PC-9 (cell line): Measurements from ENCODE around the gene NDE1.

Source experiments
- EZH2 ChIP-seq: fragments of 200-600 bp; sonication (generic); IDR thresholded peaks from 2 replicates; pipeline ENCODE4 v1.8.0; 2017; ENCODE audit warnings: antibody characterized with exemption, low read depth
- TF ChIP-seq, protein P1 (sequence below): fragments of 200-600 bp; sonication (generic); conservative IDR thresholded peaks from 2 replicates; pipeline ENCODE4 v1.6.1; 2017; ENCODE audit warnings: mixed run types, antibody characterized with exemption, mild to moderate bottlenecking, moderate library complexity

DNA sequence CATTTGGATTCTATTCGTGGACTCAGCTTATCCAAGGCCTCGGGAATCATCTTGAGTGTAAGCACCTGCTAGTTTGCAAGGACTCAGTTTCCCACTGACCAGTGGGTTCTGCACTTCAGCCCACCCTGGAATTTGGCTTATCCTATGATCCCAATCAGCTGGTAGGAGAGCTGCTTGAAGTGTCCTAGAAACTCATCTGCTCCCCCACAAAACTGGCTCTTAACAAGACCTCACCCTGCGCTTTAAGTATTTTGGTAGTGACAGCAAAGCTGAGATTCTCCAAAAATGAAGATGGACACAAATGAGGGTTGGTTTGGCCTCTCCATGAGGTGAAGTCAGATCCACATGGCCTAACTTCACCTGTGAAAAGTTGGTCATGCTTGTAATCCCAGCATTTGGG is 57.3 kb downstream of the NDE1 start:
- TF ChIP-seq, protein P1, sequence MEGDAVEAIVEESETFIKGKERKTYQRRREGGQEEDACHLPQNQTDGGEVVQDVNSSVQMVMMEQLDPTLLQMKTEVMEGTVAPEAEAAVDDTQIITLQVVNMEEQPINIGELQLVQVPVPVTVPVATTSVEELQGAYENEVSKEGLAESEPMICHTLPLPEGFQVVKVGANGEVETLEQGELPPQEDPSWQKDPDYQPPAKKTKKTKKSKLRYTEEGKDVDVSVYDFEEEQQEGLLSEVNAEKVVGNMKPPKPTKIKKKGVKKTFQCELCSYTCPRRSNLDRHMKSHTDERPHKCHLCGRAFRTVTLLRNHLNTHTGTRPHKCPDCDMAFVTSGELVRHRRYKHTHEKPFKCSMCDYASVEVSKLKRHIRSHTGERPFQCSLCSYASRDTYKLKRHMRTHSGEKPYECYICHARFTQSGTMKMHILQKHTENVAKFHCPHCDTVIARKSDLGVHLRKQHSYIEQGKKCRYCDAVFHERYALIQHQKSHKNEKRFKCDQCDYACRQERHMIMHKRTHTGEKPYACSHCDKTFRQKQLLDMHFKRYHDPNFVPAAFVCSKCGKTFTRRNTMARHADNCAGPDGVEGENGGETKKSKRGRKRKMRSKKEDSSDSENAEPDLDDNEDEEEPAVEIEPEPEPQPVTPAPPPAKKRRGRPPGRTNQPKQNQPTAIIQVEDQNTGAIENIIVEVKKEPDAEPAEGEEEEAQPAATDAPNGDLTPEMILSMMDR: no peak
- TF ChIP-seq EZH2: no peak
